ENCODE data around the gene ZFAND5.

ZFAND5 gene

GRCh38 chr9:72355153-72355552 is 9.9 kb downstream of the ZFAND5 start:
- no peaks in the 10 kb centered on the region for H3K9me3 ChIP-seq (ENCODE audit: insufficient read depth, low read length)
- peaks cover 26% of the 10 kb centered on the region for H4K20me1 ChIP-seq (ENCODE audit: low read depth, low read length)
- no peak overlapping the region for H3K27ac ChIP-seq (ENCODE audit: low read depth, low read length)
- H3K4me3 ChIP-seq (ENCODE audit: insufficient read depth, low read length, poor library complexity, severe bottlenecking) = no peak overlapping the region
- H3F3A ChIP-seq (ENCODE audit: insufficient read depth) = peaks cover 18% of the 10 kb centered on the region; the same call in 1 of the 2 replicates
- H3K27me3 ChIP-seq (ENCODE audit: low read length) = no peaks in the 10 kb centered on the region
- peaks cover 25% of the 10 kb centered on the region for H3K79me2 ChIP-seq (ENCODE audit: insufficient read depth, low read length)
- no peak overlapping the region for H3K4me2 ChIP-seq (ENCODE audit: low read depth, low read length, poor library complexity, severe bottlenecking)
- H2AFZ ChIP-seq (ENCODE audit: low read depth, low read length, severe bottlenecking) = no peak overlapping the region
- peaks cover 50% of the 10 kb centered on the region for H3K36me3 ChIP-seq (ENCODE audit: low read length)
- TF ChIP-seq EZH2phosphoT487 (conservative IDR thresholded peaks at IDR 0.05; ENCODE audit: low read length) = no peak
- TF ChIP-seq CTCF (IDR thresholded peaks at IDR 0.05; ENCODE audit: insufficient read depth, low read length, poor library complexity, severe bottlenecking) = no peak
- H3K9me2 ChIP-seq (replicated peaks; ENCODE audit: insufficient read depth, low read length) = no peaks in the 10 kb centered on the region
- no peak overlapping the region for H3K9ac ChIP-seq (ENCODE audit: low read length)

GRCh38 chr9:72354704-72355103 is 10.3 kb downstream of the ZFAND5 start:
- no peak overlapping the region for H3K9ac ChIP-seq (ENCODE audit: low read length)
- peaks cover 46% of the 10 kb centered on the region for H3K36me3 ChIP-seq (ENCODE audit: low read length)
- peaks cover 25% of the 10 kb centered on the region for H4K20me1 ChIP-seq (ENCODE audit: low read depth, low read length)
- no peaks in the 10 kb centered on the region for H3K27me3 ChIP-seq (ENCODE audit: low read length)
- H3K9me3 ChIP-seq (ENCODE audit: insufficient read depth, low read length) = no peaks in the 10 kb centered on the region
- H3K4me3 ChIP-seq (ENCODE audit: insufficient read depth, low read length, poor library complexity, severe bottlenecking) = no peak overlapping the region
- H3K9me2 ChIP-seq (replicated peaks; ENCODE audit: insufficient read depth, low read length) = no peaks in the 10 kb centered on the region
- no peak for TF ChIP-seq EZH2phosphoT487 (conservative IDR thresholded peaks at IDR 0.05; ENCODE audit: low read length)
- TF ChIP-seq CTCF (IDR thresholded peaks at IDR 0.05; ENCODE audit: insufficient read depth, low read length, poor library complexity, severe bottlenecking) = no peak
- H3K79me2 ChIP-seq (ENCODE audit: insufficient read depth, low read length) = peaks cover 20% of the 10 kb centered on the region
- H3K27ac ChIP-seq (ENCODE audit: low read depth, low read length) = no peak overlapping the region
- H3K4me2 ChIP-seq (ENCODE audit: low read depth, low read length, poor library complexity, severe bottlenecking) = no peak overlapping the region
- no peak overlapping the region for H2AFZ ChIP-seq (ENCODE audit: low read depth, low read length, severe bottlenecking)
- H3F3A ChIP-seq (ENCODE audit: insufficient read depth) = peaks cover 21% of the 10 kb centered on the region; the same call in 1 of the 2 replicates

- H3F3A ChIP-seq (ENCODE audit: insufficient read depth) = peaks cover 25% of the 10 kb centered on the region; the same call in 1 of the 2 replicates
- H3K9me3 ChIP-seq (ENCODE audit: insufficient read depth, low read length) = no peaks in the 10 kb centered on the region
- H3K27ac ChIP-seq (ENCODE audit: low read depth, low read length) = no peak overlapping the region
- H3K9me2 ChIP-seq (replicated peaks; ENCODE audit: insufficient read depth, low read length) = no peaks in the 10 kb centered on the region
- peaks cover 15% of the 10 kb centered on the region for H4K20me1 ChIP-seq (ENCODE audit: low read depth, low read length)
- H3K36me3 ChIP-seq (ENCODE audit: low read length) = peaks cover 35% of the 10 kb centered on the region
- no peak overlapping the region for H3K4me3 ChIP-seq (ENCODE audit: insufficient read depth, low read length, poor library complexity, severe bottlenecking)
- H3K4me2 ChIP-seq (ENCODE audit: low read depth, low read length, poor library complexity, severe bottlenecking) = no peak overlapping the region
- H3K9ac ChIP-seq (ENCODE audit: low read length) = no peak overlapping the region
- no peak overlapping the region for H2AFZ ChIP-seq (ENCODE audit: low read depth, low read length, severe bottlenecking)
- H3K27me3 ChIP-seq (ENCODE audit: low read length) = no peaks in the 10 kb centered on the region
- H3K79me2 ChIP-seq (ENCODE audit: insufficient read depth, low read length) = peaks cover 9% of the 10 kb centered on the region
- TF ChIP-seq CTCF (IDR thresholded peaks at IDR 0.05; ENCODE audit: insufficient read depth, low read length, poor library complexity, severe bottlenecking) (no peak), EZH2phosphoT487 (conservative IDR thresholded peaks at IDR 0.05; ENCODE audit: low read length) (no peak)
Observed at GRCh38 chr9:72353455-72354116, 11.4 kb downstream of the ZFAND5 start.
